ENCODE measurements around the gene DNAH17.

Gene DNAH17

GRCh38 chr17:78427140-78427539 is 150.1 kb downstream of the DNAH17 start:
- no peak for DNase-seq

GRCh38 chr17:78426293-78426879 is 150.8 kb downstream of the DNAH17 start:
- DNase-seq = no peak

GRCh38 chr17:78425429-78425828 is 151.8 kb downstream of the DNAH17 start:
- no peak for DNase-seq

- no peak for DNase-seq
Measured at GRCh38 chr17:78423961-78424675, 153.1 kb downstream of the DNAH17 start.

- DNase-seq = no peak
Measured at GRCh38 chr17:78422872-78423588, 154.2 kb downstream of the DNAH17 start.

- no peak for DNase-seq
Measured at GRCh38 chr17:78422267-78422605, 155.0 kb downstream of the DNAH17 start.

GRCh38 chr17:78421534-78422266 is 155.5 kb downstream of the DNAH17 start:
- peak; percentile 85 for DNase-seq

- no peak for DNase-seq
Measured at GRCh38 chr17:78421084-78421533, 156.1 kb downstream of the DNAH17 start.

GRCh38 chr17:78419970-78420815 is 157.0 kb downstream of the DNAH17 start:
- no peak for DNase-seq

GRCh38 chr17:78418326-78419026 is 158.7 kb downstream of the DNAH17 start:
- DNase-seq = no peak

GRCh38 chr17:78417531-78417909 is 159.7 kb downstream of the DNAH17 start:
- no peak for DNase-seq

GRCh38 chr17:78416791-78417530 is 160.2 kb downstream of the DNAH17 start:
- DNase-seq = no peak

- peak; percentile 64 for DNase-seq
Measured at GRCh38 chr17:78415821-78416711, 161.1 kb downstream of the DNAH17 start.

- DNase-seq = no peak
Measured at GRCh38 chr17:78414178-78415162, 162.7 kb downstream of the DNAH17 start.

GRCh38 chr17:78412403-78412802 is 164.8 kb downstream of the DNAH17 start:
- no peak for DNase-seq

GRCh38 chr17:78411241-78411857 is 165.8 kb downstream of the DNAH17 start:
- DNase-seq = no peak

- DNase-seq = no peak
Measured at GRCh38 chr17:78409191-78409928, 167.8 kb downstream of the DNAH17 start.
